HCT116 (cell line): Measurements from ENCODE around the gene CDH23. TPM values are rescaled to one million over a fixed set of nuclear protein-coding genes. Genes with fewer than 3 reads are reported as not detected.
A peak's percentile ranks its signal among the peaks of the same experiment; 100 is the strongest.

ENCODE experiments used
- ATAC-seq: fragments of 200-7000 bp; cut with Tn5 transposase; 2 replicates; pipeline ENCODE4 v1.9.1; 2020; ENCODE audit warnings: mild to moderate bottlenecking, moderate library complexity
- BruUV-seq: library from RNA; stranded (reverse); fragments of 400-500 nt; replicated peaks from 2 replicates; lab custom pipeline; 2021; lab: Mats Ljungman, UMichigan
- CTCF ChIA-PET: fragments of 300-600 bp; sonication (Branson Sonifier 250); formaldehyde crosslinking; loops from one replicate; lab custom pipeline; 2021; ENCODE audit warnings: antibody characterized with exemption; lab: Charles Lee
- POLR2A ChIA-PET: fragments of 300-600, 350-600 bp; sonication (Branson Sonifier 250); formaldehyde crosslinking; loops from one replicate; lab custom pipeline; 2021; ENCODE audit warnings: antibody characterized with exemption; lab: Charles Lee
- RAD21 ChIA-PET, 2 experiments: fragments of 300-600 bp; sonication (Branson Sonifier 250); formaldehyde crosslinking; loops; one replicate each; lab custom pipeline; 2023; ENCODE audit warnings: low total read pairs in 2 of 2; ENCODE audit not compliant: uncharacterized antibody in 2 of 2, unreplicated experiment in 2 of 2, low non-redundant PET in 1 of 2; lab: Charles Lee
- DNase-seq: peaks from one replicate; pipeline ENCODE4 v3.0.0-alpha.2; 2010; ENCODE audit warnings: low read depth, low spot score
- H2AFZ ChIP-seq: fragments of 200-600 bp; shearing (Covaris generic), sonication (generic); 2 replicates; pipeline ENCODE4 v1.6.1; 2017; ENCODE audit warnings: low read depth, mixed run types, mixed read lengths, antibody characterized with exemption, low read length; ENCODE audit not compliant: poor library complexity, severe bottlenecking
- H3K27ac ChIP-seq: 2 replicates; pipeline ENCODE4 v1.5.1; 2012; ENCODE audit warnings: low read depth, low read length
- H3K27me3 ChIP-seq: fragments of 200-600 bp; sonication (generic); 2 replicates; pipeline ENCODE4 v1.6.1; 2016; ENCODE audit warnings: mixed run types, low read length, mixed read lengths; ENCODE audit not compliant: insufficient read depth
- H3K36me3 ChIP-seq, 2 experiments: fragments of 200-500 bp in 1 of 2; fragments of 200-600 bp in 1 of 2; sonication (Bioruptor generic) in 1 of 2; sonication (generic) in 1 of 2; 2 replicates each; pipeline versions ENCODE4 v1.5.1 to v1.6.1; 2014 to 2016; ENCODE audit warnings: low read length in 2 of 2, inconsistent platforms in 1 of 2, mixed read lengths in 1 of 2, mixed run types in 1 of 2; ENCODE audit not compliant: insufficient read depth in 2 of 2, control insufficient read depth in 1 of 2
- H3K4me1 ChIP-seq, 2 experiments: fragments of 200-600 bp in 1 of 2; sonication (generic) in 1 of 2; 2 replicates each; pipeline versions ENCODE4 v1.5.1 to v1.6.1; 2012 to 2017; ENCODE audit warnings: low read length in 2 of 2, inconsistent platforms in 1 of 2, mild to moderate bottlenecking in 1 of 2, mixed read lengths in 1 of 2, mixed run types in 1 of 2, moderate library complexity in 1 of 2; ENCODE audit not compliant: insufficient read depth in 2 of 2, control insufficient read depth in 1 of 2
- H3K4me2 ChIP-seq: fragments of 200-600 bp; sonication (generic); 2 replicates; pipeline ENCODE4 v1.6.1; 2017; ENCODE audit warnings: mixed run types, low read length, mixed read lengths
- H3K4me3 ChIP-seq, 2 experiments: fragments of 200-600 bp in 1 of 2; sonication (generic) in 1 of 2; replicated peaks in 1 of 2; 2 replicates each; pipeline ENCODE4 v1.5.1; 2011 to 2016; ENCODE audit warnings: low read length in 2 of 2, control low read depth in 1 of 2, low read depth in 1 of 2, mild to moderate bottlenecking in 1 of 2, mixed read lengths in 1 of 2, mixed run types in 1 of 2
- H3K79me2 ChIP-seq: fragments of 200-600 bp; sonication (generic); 2 replicates; pipeline ENCODE4 v1.6.1; 2017; ENCODE audit warnings: mild to moderate bottlenecking, mixed run types, low read length, moderate library complexity, mixed read lengths; ENCODE audit not compliant: insufficient read depth
- H3K9ac ChIP-seq: fragments of 200-600 bp; sonication (generic); 2 replicates; pipeline ENCODE4 v1.6.1; 2016; ENCODE audit warnings: low read length, mixed read lengths
- H3K9me2 ChIP-seq: fragments of 200-600 bp; sonication (generic), shearing (Covaris generic); 2 replicates; pipeline ENCODE4 v1.6.1; 2017; ENCODE audit warnings: mixed run types, mild to moderate bottlenecking, moderate library complexity; ENCODE audit not compliant: insufficient read depth
- H3K9me3 ChIP-seq, 2 experiments: fragments of 200-500 bp in 1 of 2; fragments of 200-600 bp in 1 of 2; sonication (Bioruptor generic) in 1 of 2; sonication (generic) in 1 of 2; 2 replicates each; pipeline ENCODE4 v1.6.1; 2014 to 2017; ENCODE audit warnings: low read length in 2 of 2, mixed read lengths in 2 of 2, inconsistent platforms in 1 of 2, low read depth in 1 of 2, mild to moderate bottlenecking in 1 of 2, mixed run types in 1 of 2, moderate library complexity in 1 of 2; ENCODE audit not compliant: control insufficient read depth in 1 of 2, insufficient read depth in 1 of 2
- H4K20me1 ChIP-seq: fragments of 200-600 bp; sonication (generic), shearing (Covaris generic); 2 replicates; pipeline ENCODE4 v1.6.1; 2017; ENCODE audit warnings: mixed run types, mild to moderate bottlenecking, moderate library complexity; ENCODE audit not compliant: insufficient read depth
- EGR1 ChIP-seq: IDR thresholded peaks from 2 replicates; pipeline ENCODE4 v1.6.1; 2012; ENCODE audit warnings: low read depth
- FOSL1 ChIP-seq: IDR thresholded peaks from 2 replicates; pipeline ENCODE4 v1.6.1; 2012; ENCODE audit warnings: low read depth
- JUND ChIP-seq: IDR thresholded peaks from 2 replicates; pipeline ENCODE4 v1.6.1; 2012
- MAX ChIP-seq: IDR thresholded peaks from 2 replicates; pipeline ENCODE4 v1.6.1; 2012
- SP1 ChIP-seq: IDR thresholded peaks from 2 replicates; pipeline ENCODE4 v1.6.1; 2012; ENCODE audit warnings: low read depth
- TCF7L2 ChIP-seq: IDR thresholded peaks from 2 replicates; pipeline ENCODE4 v1.7.0; 2011; ENCODE audit warnings: borderline replicate concordance, inconsistent platforms; ENCODE audit not compliant: insufficient read depth, insufficient read length; ENCODE audit errors: extremely low read depth
- ZBTB33 ChIP-seq: IDR thresholded peaks from 2 replicates; pipeline ENCODE4 v1.6.1; 2011; ENCODE audit warnings: mild to moderate bottlenecking, low read length, moderate library complexity; ENCODE audit not compliant: insufficient replicate concordance; ENCODE audit errors: extremely low read depth
- ZFX ChIP-seq: fragments of 450-650 bp; IDR thresholded peaks from 2 replicates; pipeline ENCODE4 v1.6.1; 2017
- intact Hi-C: fragments of 100-400 bp; cut with micrococcal nuclease; formaldehyde crosslinking; loops from 2 replicates; pipeline ENCODE4 v1.10.0; 2022
- total RNA-seq: library from RNA; stranded (reverse); gene quantifications from one replicate; pipeline ENCODE4 v1.2.1, GENCODE V29; 2021; ENCODE audit not compliant: unreplicated experiment

Gene CDH23
- total RNA-seq, 1 experiment from 2014 or later: not detected

- intact Hi-C loops: no loop called here
- H3K27ac ChIP-seq: no peak overlapping the region
- no TSS peak for BruUV-seq
- no peaks in the 10 kb centered on the region for H3K36me3 ChIP-seq
- ChIA-PET RAD21 (interaction anchor here in 1 of 2 experiments (1.8 kb wide), 1 partner anchor 47 kb away, joined by 5 read pairs; no protein-coding TSS in a partner anchor), POLR2A (interaction anchor here (1.4 to 3.4 kb wide), 3 partner anchors 11 to 424 kb away, joined by 4 to 107 read pairs (median 39); partner anchors contain the start of gene DDIT4), CTCF (interaction anchor here (1.2 kb wide), 1 partner anchor 22 kb away, joined by 3 read pairs; no protein-coding TSS in a partner anchor)
- peaks cover 4 to 30% of the 10 kb centered on the region in 2 experiments; a peak in 3 of 4 replicates for H3K4me1 ChIP-seq
- no peak for ATAC-seq
- H3K9me3 ChIP-seq: no peaks in the 10 kb centered on the region
- no peak for DNase-seq
- no peak overlapping the region; a peak in 1 of 4 replicates for H3K4me3 ChIP-seq
- H2AFZ ChIP-seq: no peak overlapping the region
- no peaks in the 10 kb centered on the region for H3K9me2 ChIP-seq
- peak overlapping the region; percentile 81 for H3K4me2 ChIP-seq
- TF ChIP-seq ZFX (no peak), TCF7L2 (no peak), MAX (no peak), JUND (no peak), SP1 (no peak), ZBTB33 (no peak), FOSL1 (no peak), EGR1 (no peak)
- peaks cover 65% of the 10 kb centered on the region for H3K79me2 ChIP-seq
- H4K20me1 ChIP-seq: peaks cover 3% of the 10 kb centered on the region; the same call in 1 of the 2 replicates
- H3K9ac ChIP-seq: no peak overlapping the region
- H3K27me3 ChIP-seq: no peaks in the 10 kb centered on the region
These were observed 452.8 kb downstream of the CDH23 start for GRCh38 chr10:71849461-71849908.
